LNCAP (cell line): Measurements from ENCODE around the gene MRPS35.

ENCODE experiments used
- TF ChIP-seq, protein P1 (sequence below): fragments of 450-650 bp; IDR thresholded peaks from 2 replicates; pipeline ENCODE4 v1.5.1; 2017; ENCODE audit warnings: mild to moderate bottlenecking

The MRPS35 gene

DNA sequence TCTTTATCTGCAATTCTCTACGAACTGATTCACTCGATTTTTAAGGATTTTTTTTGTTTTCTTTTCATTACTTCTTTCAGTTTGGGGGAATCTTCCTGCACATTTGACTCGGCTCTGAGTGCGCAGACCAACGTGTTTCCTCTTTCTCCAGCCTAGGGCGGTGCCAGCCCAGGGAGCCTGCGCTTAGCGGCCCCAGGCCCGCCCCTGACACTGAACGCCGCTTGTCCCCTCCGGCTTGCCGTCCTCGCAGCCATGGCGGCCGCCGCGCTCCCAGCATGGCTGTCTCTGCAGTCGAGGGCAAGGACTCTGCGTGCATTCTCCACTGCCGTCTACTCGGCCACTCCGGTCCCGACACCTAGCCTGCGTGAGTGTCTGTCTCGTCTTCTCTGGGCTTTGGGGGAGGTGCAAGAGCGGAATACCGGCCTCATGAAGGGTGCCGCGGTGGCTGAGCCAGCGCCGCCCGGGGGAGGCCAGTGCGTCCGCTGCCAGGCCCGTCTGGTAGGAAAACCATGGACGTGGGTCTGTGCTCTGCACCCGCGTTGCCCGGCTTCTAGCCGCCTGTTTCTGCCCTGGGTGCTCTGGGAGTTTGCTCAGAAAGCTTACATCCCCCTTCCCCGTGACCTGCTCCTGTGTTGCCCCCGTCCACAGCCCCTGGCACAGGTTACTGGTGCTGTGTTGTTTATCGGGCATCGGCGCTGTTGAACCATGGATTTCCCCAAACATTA is at the start of gene MRPS35:
Gene MRPS35 (plus strand): TSS at position 241 of the 725 bp plus-strand sequence. CDS start 12 bp downstream, at position 253.
- TF ChIP-seq, protein P1, sequence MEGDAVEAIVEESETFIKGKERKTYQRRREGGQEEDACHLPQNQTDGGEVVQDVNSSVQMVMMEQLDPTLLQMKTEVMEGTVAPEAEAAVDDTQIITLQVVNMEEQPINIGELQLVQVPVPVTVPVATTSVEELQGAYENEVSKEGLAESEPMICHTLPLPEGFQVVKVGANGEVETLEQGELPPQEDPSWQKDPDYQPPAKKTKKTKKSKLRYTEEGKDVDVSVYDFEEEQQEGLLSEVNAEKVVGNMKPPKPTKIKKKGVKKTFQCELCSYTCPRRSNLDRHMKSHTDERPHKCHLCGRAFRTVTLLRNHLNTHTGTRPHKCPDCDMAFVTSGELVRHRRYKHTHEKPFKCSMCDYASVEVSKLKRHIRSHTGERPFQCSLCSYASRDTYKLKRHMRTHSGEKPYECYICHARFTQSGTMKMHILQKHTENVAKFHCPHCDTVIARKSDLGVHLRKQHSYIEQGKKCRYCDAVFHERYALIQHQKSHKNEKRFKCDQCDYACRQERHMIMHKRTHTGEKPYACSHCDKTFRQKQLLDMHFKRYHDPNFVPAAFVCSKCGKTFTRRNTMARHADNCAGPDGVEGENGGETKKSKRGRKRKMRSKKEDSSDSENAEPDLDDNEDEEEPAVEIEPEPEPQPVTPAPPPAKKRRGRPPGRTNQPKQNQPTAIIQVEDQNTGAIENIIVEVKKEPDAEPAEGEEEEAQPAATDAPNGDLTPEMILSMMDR: no peak

DNA sequence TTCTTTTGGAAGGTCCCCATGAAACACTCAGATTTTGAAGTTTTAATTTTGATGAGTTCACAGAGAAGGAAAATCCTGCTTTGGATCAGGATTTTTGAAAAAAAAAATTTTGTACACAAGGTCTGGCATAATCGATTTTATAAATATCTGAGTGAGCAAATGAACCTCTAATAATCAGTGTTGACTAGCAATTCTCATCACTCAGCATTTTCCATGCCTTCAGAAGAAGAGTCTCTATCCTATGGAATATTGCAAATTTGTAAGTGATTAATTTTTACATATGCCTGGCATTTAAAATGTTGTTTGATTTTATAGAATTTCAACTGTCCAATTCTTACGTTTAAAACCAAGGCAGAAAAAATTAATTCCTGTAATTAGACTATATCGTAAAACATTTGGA is 44.9 kb upstream of the MRPS35 start:
- TF ChIP-seq, protein P1: no peak

DNA sequence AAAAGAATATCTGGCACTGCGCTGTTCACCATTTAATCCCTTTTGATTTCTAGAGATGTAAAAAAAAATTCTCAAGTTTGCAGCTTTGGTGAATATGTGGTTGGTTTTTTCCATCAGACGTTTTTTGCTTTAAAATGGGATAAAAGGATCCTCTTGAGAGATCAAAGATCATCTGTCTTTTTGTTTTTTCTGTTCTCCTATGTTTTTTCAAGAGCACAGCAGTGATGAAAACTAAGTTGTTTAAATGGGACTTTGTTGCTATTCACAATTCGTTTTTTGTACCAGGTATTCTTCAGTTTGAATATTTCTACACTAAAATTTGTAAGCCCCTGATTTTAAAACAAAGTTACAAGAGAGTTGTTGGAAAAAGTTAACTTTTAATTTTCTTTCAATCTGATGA is 44.1 kb upstream of the MRPS35 start:
- TF ChIP-seq, protein P1: no peak

DNA sequence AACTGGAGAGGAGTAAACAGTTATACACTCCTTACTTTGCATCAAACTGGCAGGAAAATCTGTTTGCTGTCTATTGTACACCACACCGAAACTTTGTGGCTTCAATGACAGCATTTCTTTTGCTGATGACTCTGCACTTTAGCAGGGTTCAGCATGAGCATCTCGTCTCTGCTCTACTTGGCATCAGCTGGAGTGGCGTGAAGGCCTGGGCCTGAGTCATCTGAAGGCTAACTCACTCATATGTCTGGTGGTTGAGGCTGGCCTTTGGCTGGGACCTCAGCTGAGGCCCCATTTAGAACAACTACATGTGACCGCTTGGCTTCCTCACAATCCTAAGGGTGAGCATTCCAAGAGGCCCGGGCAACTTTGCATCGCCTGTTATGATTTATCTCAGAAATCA is 43.1 kb upstream of the MRPS35 start:
- TF ChIP-seq, protein P1: no peak

DNA sequence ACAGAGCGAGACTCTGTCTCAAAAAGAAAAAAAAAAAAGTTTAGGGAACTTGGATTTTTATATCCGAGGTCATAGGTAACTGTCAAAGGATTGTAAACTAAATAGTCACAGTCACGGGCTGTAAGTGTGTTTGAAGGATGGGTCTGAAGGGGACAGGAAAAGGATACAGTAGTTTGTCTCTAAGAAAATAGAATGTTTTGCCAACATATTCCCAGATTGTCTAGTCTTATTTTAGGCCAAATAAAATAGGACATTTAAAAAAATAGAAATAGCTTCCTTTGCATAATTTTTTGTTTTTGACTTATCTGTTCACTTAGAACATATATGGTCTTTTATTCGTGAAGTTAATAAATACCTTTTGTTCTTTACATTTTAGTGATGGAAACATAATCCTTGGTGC is 38.6 kb upstream of the MRPS35 start:
- TF ChIP-seq, protein P1: no peak

DNA sequence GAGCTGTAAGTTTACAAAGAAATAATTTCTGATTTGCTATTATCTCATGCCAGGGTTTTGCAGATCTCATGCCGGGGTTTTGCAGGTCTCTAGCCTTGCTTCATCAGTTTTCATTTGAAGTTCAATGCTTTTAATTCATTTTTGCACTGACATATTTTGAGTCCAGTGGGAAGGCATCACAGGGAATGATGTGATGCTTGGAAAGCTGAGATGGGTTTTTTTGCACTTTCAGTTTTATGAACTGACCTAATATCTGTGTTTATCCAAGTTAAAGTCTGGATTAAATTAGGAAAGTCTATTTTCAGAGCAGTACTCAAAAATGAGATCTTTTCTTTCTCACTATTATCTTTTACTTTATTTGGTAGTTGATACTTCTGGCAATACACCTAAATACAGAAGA is 38.0 kb upstream of the MRPS35 start:
- TF ChIP-seq, protein P1: no peak

DNA sequence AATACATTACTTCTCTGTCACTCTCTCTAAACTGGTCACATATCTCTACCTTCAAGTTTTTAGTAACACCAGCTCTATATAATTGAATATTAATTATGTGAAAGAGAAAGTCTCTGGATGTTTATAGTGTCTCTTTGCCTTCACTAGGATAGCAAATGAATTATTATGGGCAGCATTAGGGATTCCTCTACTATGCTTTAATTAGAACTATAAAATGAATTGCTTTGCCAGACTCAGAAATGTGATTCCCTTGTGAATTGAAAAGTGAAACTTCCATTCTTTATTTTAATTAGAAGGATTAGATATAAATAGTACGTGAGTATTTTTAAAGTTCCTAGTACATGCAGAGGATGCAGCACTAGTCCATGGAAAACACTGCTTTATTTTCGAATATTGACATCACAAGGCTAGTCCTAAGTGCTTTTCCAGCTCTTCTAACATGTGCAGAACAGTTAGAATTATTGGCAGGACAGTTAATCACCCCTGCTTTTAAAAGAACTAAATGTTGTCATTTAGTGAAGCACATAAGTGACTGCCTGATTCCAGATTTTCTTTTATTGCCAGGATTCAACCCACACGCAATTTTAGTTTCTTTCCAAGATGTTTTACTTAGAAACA is 37.4 kb upstream of the MRPS35 start:
- TF ChIP-seq, protein P1: no peak
